PC-9 (cell line): Measurements from ENCODE around the gene NPS. TPM values are rescaled to one million over a fixed set of nuclear protein-coding genes. Genes with fewer than 3 reads are reported as not detected.

ENCODE experiments used
- BruUV-seq: library from RNA; stranded (reverse); fragments of 400-500 nt; replicated peaks from 2 replicates; lab custom pipeline; 2021; lab: Mats Ljungman, UMichigan
- CTCF ChIA-PET: fragments of 300-600 bp; sonication (Branson Sonifier 250); formaldehyde crosslinking; loops from one replicate; lab custom pipeline; 2022; ENCODE audit warnings: antibody characterized with exemption; lab: Charles Lee
- POLR2A ChIA-PET: fragments of 300-600 bp; sonication (Branson Sonifier 250); formaldehyde crosslinking; loops from one replicate; lab custom pipeline; 2022; ENCODE audit warnings: antibody characterized with exemption; ENCODE audit not compliant: unreplicated experiment; lab: Charles Lee
- DNase-seq, 2 experiments: peaks; one replicate each; pipeline versions ENCODE4 v3.0.0 to v3.0.0-alpha.2; 2015 to 2022; ENCODE audit warnings: mixed read lengths in 1 of 2
- H2AFZ ChIP-seq: fragments of 200-600 bp; sonication (generic); 2 replicates; pipeline ENCODE4 v1.8.1; 2017; ENCODE audit warnings: antibody characterized with exemption
- H3F3A ChIP-seq: fragments of 200-600 bp; sonication (generic); 2 replicates; pipeline ENCODE4 v1.8.1; 2017; ENCODE audit warnings: antibody characterized with exemption, mild to moderate bottlenecking, low read depth; ENCODE audit not compliant: insufficient read depth
- H3K27ac ChIP-seq: fragments of 200-600 bp; sonication (generic); 2 replicates; pipeline ENCODE4 v1.6.1; 2016; ENCODE audit warnings: mixed run types
- H3K27me3 ChIP-seq: fragments of 200-600 bp; sonication (generic); 2 replicates; pipeline ENCODE4 v1.6.1; 2016; ENCODE audit warnings: low read depth, mixed run types; ENCODE audit not compliant: insufficient read depth
- H3K36me3 ChIP-seq: fragments of 200-600 bp; sonication (generic); 2 replicates; pipeline ENCODE4 v1.6.1; 2016; ENCODE audit warnings: low read depth, mixed run types
- H3K4me1 ChIP-seq: fragments of 200-600 bp; sonication (generic); replicated peaks from 2 replicates; pipeline ENCODE4 v1.6.1; 2016; ENCODE audit warnings: mixed run types; ENCODE audit not compliant: insufficient read depth
- H3K4me2 ChIP-seq: fragments of 200-600 bp; sonication (generic); 2 replicates; pipeline ENCODE4 v1.6.1; 2017; ENCODE audit warnings: mixed run types
- H3K4me3 ChIP-seq: fragments of 200-600 bp; sonication (generic); 2 replicates; pipeline ENCODE4 v1.6.1; 2016; ENCODE audit warnings: mixed run types
- H3K79me2 ChIP-seq: fragments of 200-600 bp; sonication (generic); 2 replicates; pipeline ENCODE4 v1.6.1; 2017; ENCODE audit warnings: low read depth, mixed run types
- H3K9me2 ChIP-seq: fragments of 200-600 bp; sonication (generic); 2 replicates; pipeline ENCODE4 v1.8.1; 2017; ENCODE audit warnings: mild to moderate bottlenecking; ENCODE audit not compliant: insufficient read depth
- H3K9me3 ChIP-seq: fragments of 200-600 bp; sonication (generic); 2 replicates; pipeline ENCODE4 v1.8.1; 2016; ENCODE audit warnings: low read depth; ENCODE audit not compliant: insufficient read depth
- H4K20me1 ChIP-seq: fragments of 200-600 bp; sonication (generic); 2 replicates; pipeline ENCODE4 v1.8.1; 2017; ENCODE audit not compliant: insufficient read depth
- CTCF ChIP-seq: fragments of 200-600 bp; sonication (generic); conservative IDR thresholded peaks from 2 replicates; pipeline ENCODE4 v1.6.1; 2017; ENCODE audit warnings: mixed run types, antibody characterized with exemption, mild to moderate bottlenecking, moderate library complexity
- EZH2 ChIP-seq: fragments of 200-600 bp; sonication (generic); IDR thresholded peaks from 2 replicates; pipeline ENCODE4 v1.8.0; 2017; ENCODE audit warnings: antibody characterized with exemption, low read depth
- intact Hi-C: fragments of 100-400 bp; cut with micrococcal nuclease; formaldehyde crosslinking; loops from one replicate; pipeline ENCODE4 v1.10.0; 2022; ENCODE audit not compliant: unreplicated experiment
- total RNA-seq: library from RNA; stranded (reverse); gene quantifications from 2 replicates; pipeline ENCODE4 v1.2.3, GENCODE V29; 2021

The NPS gene
- total RNA-seq, 1 experiment from 2014 or later, result not detected

GRCh38 chr10:127585519-127586023 lies 36.5 kb downstream of the NPS start:
- no peak overlapping the region for H3K4me3 ChIP-seq
- intact Hi-C loops, result no loop called here
- H3K4me2 ChIP-seq, result no peak overlapping the region
- DNase-seq, result no peak
- no peaks in the 10 kb centered on the region for H3K4me1 ChIP-seq
- no peaks in the 10 kb centered on the region for H3K9me3 ChIP-seq
- no peaks in the 10 kb centered on the region for H3K9me2 ChIP-seq
- H4K20me1 ChIP-seq, result no peaks in the 10 kb centered on the region
- H3K27ac ChIP-seq, result no peak overlapping the region
- BruUV-seq, result no TSS peak
- no peak overlapping the region for H2AFZ ChIP-seq
- H3K36me3 ChIP-seq, result no peaks in the 10 kb centered on the region
- POLR2A ChIA-PET, result no interaction called here
- TF ChIP-seq EZH2 (no peak), CTCF (no peak)
- CTCF ChIA-PET, result interaction anchor here (0.6 kb wide), 1 partner anchor 283 kb away, joined by 7 read pairs; no protein-coding TSS in a partner anchor
- H3F3A ChIP-seq, result no peaks in the 10 kb centered on the region
- peaks cover 4% of the 10 kb centered on the region for H3K27me3 ChIP-seq
- no peaks in the 10 kb centered on the region for H3K79me2 ChIP-seq

GRCh38 chr10:127587668-127588365 lies 38.7 kb downstream of the NPS start:
- no peak overlapping the region for H3K4me2 ChIP-seq
- no peak overlapping the region for H2AFZ ChIP-seq
- intact Hi-C loops, result no loop called here
- no TSS peak for BruUV-seq
- no peak overlapping the region for H3K4me3 ChIP-seq
- H3K36me3 ChIP-seq, result no peaks in the 10 kb centered on the region
- DNase-seq, result no peak
- peaks cover 4% of the 10 kb centered on the region for H3K27me3 ChIP-seq
- POLR2A ChIA-PET, result no interaction called here
- no peaks in the 10 kb centered on the region for H3K79me2 ChIP-seq
- H3F3A ChIP-seq, result no peaks in the 10 kb centered on the region
- CTCF ChIA-PET, result no interaction called here
- H3K27ac ChIP-seq, result no peak overlapping the region
- H3K9me3 ChIP-seq, result no peaks in the 10 kb centered on the region
- no peak for TF ChIP-seq EZH2
- TF ChIP-seq CTCF, result no peak
- H4K20me1 ChIP-seq, result no peaks in the 10 kb centered on the region
- H3K4me1 ChIP-seq, result no peaks in the 10 kb centered on the region
- H3K9me2 ChIP-seq, result no peaks in the 10 kb centered on the region

- POLR2A ChIA-PET, result no interaction called here
- DNase-seq, result no peak
- Histone ChIP-seq H2AFZ (no peak overlapping the region), H3K27me3 (peaks cover 4% of the 10 kb centered on the region), H3K9me3 (no peaks in the 10 kb centered on the region), H3K36me3 (no peaks in the 10 kb centered on the region), H3K4me3 (no peak overlapping the region), H3F3A (no peaks in the 10 kb centered on the region), H3K4me1 (no peaks in the 10 kb centered on the region), H4K20me1 (no peaks in the 10 kb centered on the region), H3K27ac (no peak overlapping the region), H3K79me2 (no peaks in the 10 kb centered on the region), H3K9me2 (no peaks in the 10 kb centered on the region), H3K4me2 (no peak overlapping the region)
- no TSS peak for BruUV-seq
- intact Hi-C loops, result no loop called here
- TF ChIP-seq EZH2 (no peak), CTCF (no peak)
- CTCF ChIA-PET, result no interaction called here
These were observed 43.5 kb downstream of the NPS start for GRCh38 chr10:127592586-127592985.
